Measurements from ENCODE around the gene ZNF274. TPM values are rescaled to one million over a fixed set of nuclear protein-coding genes. Genes with fewer than 3 reads are reported as not detected.

ZNF274 gene
- total and polyA plus RNA-seq, 2 experiments from 2014 or later: 19.9 to 31.2 TPM

DNA sequence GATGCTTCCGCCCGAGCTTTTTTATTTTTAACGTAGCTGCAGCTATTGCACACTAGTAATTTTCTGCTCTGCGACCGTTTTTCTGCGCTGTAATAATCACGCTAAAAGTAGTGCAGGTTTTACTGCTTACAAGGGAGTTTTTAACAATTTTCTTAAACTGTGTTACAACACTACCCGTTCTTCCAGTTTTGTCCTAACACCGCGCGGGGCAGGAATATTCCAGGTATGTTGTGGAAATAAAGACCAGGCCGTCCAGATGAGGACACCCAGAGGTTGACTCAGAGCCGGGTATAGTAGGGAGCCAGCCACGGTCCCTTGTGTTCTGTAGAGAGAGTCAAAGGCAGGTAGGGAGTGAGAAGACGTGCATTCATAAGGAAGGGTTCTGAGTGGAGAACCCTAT, 21.7 kb downstream of the ZNF274 start:
- Histone ChIP-seq H3K36me3 (ENCODE audit: insufficient read depth) (peaks cover 35% of the 10 kb centered on the region), H3K79me2 (replicated peaks; ENCODE audit: insufficient read depth) (peaks cover 12% of the 10 kb centered on the region), H3K27me3 (ENCODE audit: insufficient read depth) (no peaks in the 10 kb centered on the region), H3K9me2 (ENCODE audit: insufficient read depth) (no peaks in the 10 kb centered on the region), H3K27ac (ENCODE audit: low read depth) (no peak overlapping the region), H3K4me1 (ENCODE audit: insufficient read depth) (no peaks in the 10 kb centered on the region), H3F3A (replicated peaks; ENCODE audit: low read depth) (no peaks in the 10 kb centered on the region; the same call in 1 of the 2 replicates), H3K4me3 (no peak overlapping the region), H4K20me1 (replicated peaks; ENCODE audit: insufficient read depth) (no peaks in the 10 kb centered on the region; the same call in 1 of the 2 replicates), H3K4me2 (no peak overlapping the region), H2AFZ (no peak overlapping the region)
- TF ChIP-seq, protein P1, sequence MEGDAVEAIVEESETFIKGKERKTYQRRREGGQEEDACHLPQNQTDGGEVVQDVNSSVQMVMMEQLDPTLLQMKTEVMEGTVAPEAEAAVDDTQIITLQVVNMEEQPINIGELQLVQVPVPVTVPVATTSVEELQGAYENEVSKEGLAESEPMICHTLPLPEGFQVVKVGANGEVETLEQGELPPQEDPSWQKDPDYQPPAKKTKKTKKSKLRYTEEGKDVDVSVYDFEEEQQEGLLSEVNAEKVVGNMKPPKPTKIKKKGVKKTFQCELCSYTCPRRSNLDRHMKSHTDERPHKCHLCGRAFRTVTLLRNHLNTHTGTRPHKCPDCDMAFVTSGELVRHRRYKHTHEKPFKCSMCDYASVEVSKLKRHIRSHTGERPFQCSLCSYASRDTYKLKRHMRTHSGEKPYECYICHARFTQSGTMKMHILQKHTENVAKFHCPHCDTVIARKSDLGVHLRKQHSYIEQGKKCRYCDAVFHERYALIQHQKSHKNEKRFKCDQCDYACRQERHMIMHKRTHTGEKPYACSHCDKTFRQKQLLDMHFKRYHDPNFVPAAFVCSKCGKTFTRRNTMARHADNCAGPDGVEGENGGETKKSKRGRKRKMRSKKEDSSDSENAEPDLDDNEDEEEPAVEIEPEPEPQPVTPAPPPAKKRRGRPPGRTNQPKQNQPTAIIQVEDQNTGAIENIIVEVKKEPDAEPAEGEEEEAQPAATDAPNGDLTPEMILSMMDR (conservative IDR thresholded peaks at IDR 0.05; ENCODE audit: low read depth in 2 of 2): no peak
- TF ChIP-seq CREB1 (CRISPR knock-in tag; IDR thresholded peaks at IDR 0.05; ENCODE audit: low read depth) (no peak), POLR2AphosphoS5 (IDR thresholded peaks at IDR 0.05; ENCODE audit: low read depth) (no peak), EZH2 (IDR thresholded peaks at IDR 0.05; ENCODE audit: low read depth, unreplicated experiment) (no peak), NANOG (IDR thresholded peaks at IDR 0.05; ENCODE audit: borderline replicate concordance) (no peak), EZH2phosphoT487 (IDR thresholded peaks at IDR 0.05; ENCODE audit: unreplicated experiment) (no peak), REST (IDR thresholded peaks at IDR 0.05; ENCODE audit: unreplicated experiment) (no peak), ZNF331 (CRISPR knock-in tag; IDR thresholded peaks at IDR 0.05; ENCODE audit: low read depth) (no peak), ZNF462 (CRISPR knock-in tag; IDR thresholded peaks at IDR 0.05) (no peak), JUNB (IDR thresholded peaks at IDR 0.05; ENCODE audit: unreplicated experiment) (no peak), STAT1 (IDR thresholded peaks at IDR 0.05; ENCODE audit: unreplicated experiment) (no peak)
- TF ChIP-seq, protein P2, sequence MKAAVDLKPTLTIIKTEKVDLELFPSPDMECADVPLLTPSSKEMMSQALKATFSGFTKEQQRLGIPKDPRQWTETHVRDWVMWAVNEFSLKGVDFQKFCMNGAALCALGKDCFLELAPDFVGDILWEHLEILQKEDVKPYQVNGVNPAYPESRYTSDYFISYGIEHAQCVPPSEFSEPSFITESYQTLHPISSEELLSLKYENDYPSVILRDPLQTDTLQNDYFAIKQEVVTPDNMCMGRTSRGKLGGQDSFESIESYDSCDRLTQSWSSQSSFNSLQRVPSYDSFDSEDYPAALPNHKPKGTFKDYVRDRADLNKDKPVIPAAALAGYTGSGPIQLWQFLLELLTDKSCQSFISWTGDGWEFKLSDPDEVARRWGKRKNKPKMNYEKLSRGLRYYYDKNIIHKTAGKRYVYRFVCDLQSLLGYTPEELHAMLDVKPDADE (IDR thresholded peaks at IDR 0.05): no peak
- H3K27me3 Mint-ChIP-seq (ENCODE audit: insufficient read depth, low read depth, poor library complexity): peaks cover 22% of the 10 kb centered on the region
- DNase-seq (ENCODE audit: low spot score): no peak
- H3K4me1 Mint-ChIP-seq: no peaks in the 10 kb centered on the region
- H3K27ac Mint-ChIP-seq: no peak overlapping the region
- ATAC-seq: no peak
- peaks cover 99% of the 10 kb centered on the region for H3K36me3 Mint-ChIP-seq (ENCODE audit: low read depth)
- H3K9me3 Mint-ChIP-seq: peaks cover 92% of the 10 kb centered on the region
- peak overlapping the region; percentile 51; the same call in 2 of the 3 replicates for H3K4me3 Mint-ChIP-seq
